ENCODE measurements around the gene ITGA3.

ITGA3 gene

GRCh38 chr17:50118828-50119218, 62.9 kb downstream of the ITGA3 start:
- WGBS, 2 experiments (ENCODE audit: insufficient coverage in 2 of 2) = 91 to 95% methylated on average over 4 of the region's 4 CpGs
- Histone ChIP-seq H3K9me3 (ENCODE audit: control insufficient read depth, low read length) (no peaks in the 10 kb centered on the region), H3K4me1 (ENCODE audit: control insufficient read depth, insufficient read depth, low read length, poor library complexity, severe bottlenecking) (peaks cover 9% of the 10 kb centered on the region), H3K36me3 (ENCODE audit: control insufficient read depth, insufficient read depth, low read length) (peaks cover 11% of the 10 kb centered on the region), H3K27ac (ENCODE audit: low read depth, low read length, severe bottlenecking) (no peak overlapping the region), H3K4me3 (ENCODE audit: extremely low read depth, insufficient read depth, low read length, poor library complexity, severe bottlenecking) (no peak overlapping the region)

DNA sequence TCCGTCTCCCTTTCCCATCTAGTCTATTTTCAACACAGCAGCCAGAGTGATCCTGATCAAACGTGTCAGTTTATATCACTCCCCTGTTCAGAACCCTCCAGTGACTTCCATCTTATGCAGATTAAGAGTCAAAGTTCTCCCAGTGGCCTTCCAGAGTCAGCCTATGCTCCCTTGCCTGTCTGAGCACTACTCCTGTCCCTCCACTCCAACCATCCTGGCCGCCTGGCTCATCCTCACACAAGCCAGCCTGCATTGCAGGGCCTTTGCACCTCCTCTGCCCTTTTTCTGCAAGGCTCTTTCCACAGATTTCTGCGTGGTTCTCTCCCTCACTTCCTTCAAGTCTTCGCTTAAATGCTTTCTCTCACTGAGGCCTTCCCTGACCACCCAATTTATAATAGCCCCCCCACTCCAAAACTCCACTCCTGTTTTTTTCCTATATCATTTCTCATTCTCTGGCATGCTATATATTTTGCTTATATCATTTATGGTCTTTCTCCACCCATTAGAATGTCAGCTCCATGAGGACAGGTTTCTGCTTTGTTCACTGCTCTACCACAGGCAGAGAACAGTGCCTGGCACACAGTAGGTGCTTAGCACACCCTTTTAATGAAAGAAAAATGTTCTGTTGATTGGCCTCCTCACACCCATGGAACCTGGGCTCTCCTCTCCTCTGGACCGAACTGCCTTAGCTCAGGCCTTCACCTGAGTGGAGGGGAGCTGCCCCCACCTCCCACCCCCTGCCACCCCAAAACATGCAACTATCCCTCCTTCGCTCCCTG, 64.8 kb downstream of the ITGA3 start:
- Histone ChIP-seq H3K27ac (ENCODE audit: low read depth, low read length, severe bottlenecking) (no peak overlapping the region), H3K9me3 (ENCODE audit: control insufficient read depth, low read length) (no peaks in the 10 kb centered on the region), H3K4me3 (ENCODE audit: extremely low read depth, insufficient read depth, low read length, poor library complexity, severe bottlenecking) (no peak overlapping the region), H3K4me1 (ENCODE audit: control insufficient read depth, insufficient read depth, low read length, poor library complexity, severe bottlenecking) (peaks cover 9% of the 10 kb centered on the region), H3K36me3 (ENCODE audit: control insufficient read depth, insufficient read depth, low read length) (peaks cover 3% of the 10 kb centered on the region)
- 91 to 93% methylated on average over 5 of the region's 7 CpGs for WGBS, 2 experiments (ENCODE audit: insufficient coverage in 2 of 2)

GRCh38 chr17:50122945-50123344, 67.0 kb downstream of the ITGA3 start:
- Histone ChIP-seq H3K9me3 (ENCODE audit: control insufficient read depth, low read length) (no peaks in the 10 kb centered on the region), H3K36me3 (ENCODE audit: control insufficient read depth, insufficient read depth, low read length) (no peaks in the 10 kb centered on the region), H3K27ac (ENCODE audit: low read depth, low read length, severe bottlenecking) (no peak overlapping the region), H3K4me1 (ENCODE audit: control insufficient read depth, insufficient read depth, low read length, poor library complexity, severe bottlenecking) (peaks cover 9% of the 10 kb centered on the region), H3K4me3 (ENCODE audit: extremely low read depth, insufficient read depth, low read length, poor library complexity, severe bottlenecking) (no peak overlapping the region)
- WGBS, 2 experiments (ENCODE audit: insufficient coverage in 2 of 2) = 65 to 74% methylated on average over 3 of the region's 3 CpGs

DNA sequence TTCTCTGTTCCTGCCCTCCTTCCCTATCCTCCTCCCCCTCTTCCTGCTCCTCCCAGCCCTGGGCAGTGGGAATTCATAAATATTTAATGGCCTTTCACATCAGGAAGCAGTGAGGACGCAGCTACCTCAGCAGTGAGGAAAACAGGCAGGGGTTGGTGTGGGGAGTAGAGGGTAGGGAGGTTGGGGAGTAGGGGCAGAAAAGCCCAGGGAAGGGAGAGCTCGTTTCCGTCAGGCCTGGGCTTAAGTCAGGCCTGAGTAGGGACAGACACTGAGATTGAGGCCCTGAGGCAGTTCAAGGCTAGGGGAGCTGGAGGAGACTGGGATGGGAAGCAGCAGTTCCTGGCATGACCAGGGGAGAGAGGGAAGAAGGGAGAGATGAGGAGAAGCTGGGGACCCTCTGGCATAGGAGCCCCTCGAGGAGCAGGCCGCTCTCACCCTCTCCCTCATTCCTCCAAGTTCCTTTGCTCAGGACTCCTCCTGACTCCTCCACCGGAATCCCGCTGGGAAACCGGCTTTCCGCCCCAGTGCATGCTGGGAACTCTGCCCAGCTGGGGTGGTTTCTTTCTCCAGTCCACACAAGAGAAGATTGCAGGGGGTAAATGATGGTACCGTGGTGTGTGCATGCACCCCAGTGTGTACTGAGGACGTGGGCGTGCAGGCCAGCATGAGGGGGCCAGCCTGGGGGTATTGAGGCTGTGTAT, 67.9 kb downstream of the ITGA3 start:
- Histone ChIP-seq H3K9me3 (ENCODE audit: control insufficient read depth, low read length) (no peaks in the 10 kb centered on the region), H3K4me1 (ENCODE audit: control insufficient read depth, insufficient read depth, low read length, poor library complexity, severe bottlenecking) (peaks cover 12% of the 10 kb centered on the region), H3K4me3 (ENCODE audit: extremely low read depth, insufficient read depth, low read length, poor library complexity, severe bottlenecking) (no peak overlapping the region), H3K36me3 (ENCODE audit: control insufficient read depth, insufficient read depth, low read length) (no peaks in the 10 kb centered on the region), H3K27ac (ENCODE audit: low read depth, low read length, severe bottlenecking) (peak overlapping the region; percentile 24)
- 41 to 46% methylated on average over 6 to 9 of the region's 12 CpGs for WGBS, 2 experiments (ENCODE audit: insufficient coverage in 2 of 2)

GRCh38 chr17:50125420-50125997, 69.6 kb downstream of the ITGA3 start:
- H3K4me1 ChIP-seq (ENCODE audit: control insufficient read depth, insufficient read depth, low read length, poor library complexity, severe bottlenecking) = peaks cover 13% of the 10 kb centered on the region
- no peak overlapping the region for H3K4me3 ChIP-seq (ENCODE audit: extremely low read depth, insufficient read depth, low read length, poor library complexity, severe bottlenecking)
- no peak overlapping the region for H3K27ac ChIP-seq (ENCODE audit: low read depth, low read length, severe bottlenecking)
- no peaks in the 10 kb centered on the region for H3K36me3 ChIP-seq (ENCODE audit: control insufficient read depth, insufficient read depth, low read length)
- no peaks in the 10 kb centered on the region for H3K9me3 ChIP-seq (ENCODE audit: control insufficient read depth, low read length)
- WGBS, 2 experiments (ENCODE audit: insufficient coverage in 2 of 2) = 98 to 100% methylated on average over 3 of the region's 4 CpGs

GRCh38 chr17:50127697-50128361, 71.9 kb downstream of the ITGA3 start:
- no peaks in the 10 kb centered on the region for H3K9me3 ChIP-seq (ENCODE audit: control insufficient read depth, low read length)
- 55 to 67% methylated on average over 2 to 4 of the region's 6 CpGs for WGBS, 2 experiments (ENCODE audit: insufficient coverage in 2 of 2)
- H3K36me3 ChIP-seq (ENCODE audit: control insufficient read depth, insufficient read depth, low read length) = no peaks in the 10 kb centered on the region
- peaks cover 19% of the 10 kb centered on the region for H3K4me1 ChIP-seq (ENCODE audit: control insufficient read depth, insufficient read depth, low read length, poor library complexity, severe bottlenecking)
- H3K4me3 ChIP-seq (ENCODE audit: extremely low read depth, insufficient read depth, low read length, poor library complexity, severe bottlenecking) = peak overlapping the region; percentile 58
- peak overlapping the region; percentile 29 for H3K27ac ChIP-seq (ENCODE audit: low read depth, low read length, severe bottlenecking)

DNA sequence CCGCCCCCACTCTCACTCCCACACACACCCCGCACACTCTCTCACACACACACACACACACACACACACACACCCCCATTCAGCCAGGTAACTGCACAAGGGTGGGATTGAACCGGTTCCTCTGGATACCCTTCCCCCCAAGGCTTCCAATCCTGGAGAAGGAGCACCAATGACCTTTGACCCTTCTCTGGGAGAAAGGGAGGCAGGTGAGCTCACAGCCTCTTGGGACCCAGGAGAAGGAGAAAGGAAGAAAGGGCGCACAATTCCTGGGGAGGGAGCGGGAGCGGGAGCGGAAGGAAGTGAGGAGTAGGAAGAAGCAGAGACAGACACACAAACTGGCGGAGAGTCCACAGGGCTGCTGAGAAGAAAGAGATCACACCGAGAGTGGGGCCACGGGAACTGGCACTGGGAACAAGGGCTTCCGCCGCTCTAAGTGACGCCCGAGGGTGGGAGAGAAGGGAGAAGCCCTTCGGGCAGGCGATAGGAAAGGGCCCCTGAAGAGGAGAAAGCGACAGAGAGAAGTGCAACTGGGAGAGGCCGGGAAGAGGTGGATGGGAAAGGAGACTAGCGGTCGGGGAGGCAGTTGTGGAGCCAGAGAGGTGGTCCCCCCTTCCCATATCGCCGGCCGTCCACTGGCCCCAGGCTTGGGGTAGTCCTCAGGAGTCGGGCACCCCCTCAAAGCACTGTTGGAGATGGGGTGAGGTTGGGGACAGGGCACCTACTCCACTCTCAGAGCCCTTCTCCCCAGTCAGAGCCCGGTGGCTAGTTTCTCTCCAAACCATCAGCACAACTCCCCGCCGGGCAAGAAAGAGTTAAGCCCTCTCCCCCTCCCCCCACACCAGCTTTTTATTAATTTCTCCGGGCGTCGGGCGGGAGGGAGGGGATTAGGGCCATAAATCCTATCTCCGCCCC, 72.8 kb downstream of the ITGA3 start:
- WGBS, 2 experiments (ENCODE audit: insufficient coverage in 2 of 2) = 19 to 20% methylated on average over 19 of the region's 32 CpGs
- H3K4me1 ChIP-seq (ENCODE audit: control insufficient read depth, insufficient read depth, low read length, poor library complexity, severe bottlenecking) = peaks cover 19% of the 10 kb centered on the region
- H3K4me3 ChIP-seq (ENCODE audit: extremely low read depth, insufficient read depth, low read length, poor library complexity, severe bottlenecking) = peak overlapping the region; percentile 58
- peak overlapping the region; percentile 68 for H3K27ac ChIP-seq (ENCODE audit: low read depth, low read length, severe bottlenecking)
- H3K36me3 ChIP-seq (ENCODE audit: control insufficient read depth, insufficient read depth, low read length) = no peaks in the 10 kb centered on the region
- H3K9me3 ChIP-seq (ENCODE audit: control insufficient read depth, low read length) = no peaks in the 10 kb centered on the region

- Histone ChIP-seq H3K4me3 (ENCODE audit: extremely low read depth, insufficient read depth, low read length, poor library complexity, severe bottlenecking) (peak overlapping the region; percentile 58), H3K4me1 (ENCODE audit: control insufficient read depth, insufficient read depth, low read length, poor library complexity, severe bottlenecking) (peaks cover 24% of the 10 kb centered on the region), H3K36me3 (ENCODE audit: control insufficient read depth, insufficient read depth, low read length) (peaks cover 2% of the 10 kb centered on the region), H3K27ac (ENCODE audit: low read depth, low read length, severe bottlenecking) (peak overlapping the region; percentile 23), H3K9me3 (ENCODE audit: control insufficient read depth, low read length) (no peaks in the 10 kb centered on the region)
- 0% methylated on average over 2 to 6 of the region's 31 CpGs for WGBS, 2 experiments (ENCODE audit: insufficient coverage in 2 of 2)
These were observed 73.4 kb downstream of the ITGA3 start for GRCh38 chr17:50129353-50129727.

DNA sequence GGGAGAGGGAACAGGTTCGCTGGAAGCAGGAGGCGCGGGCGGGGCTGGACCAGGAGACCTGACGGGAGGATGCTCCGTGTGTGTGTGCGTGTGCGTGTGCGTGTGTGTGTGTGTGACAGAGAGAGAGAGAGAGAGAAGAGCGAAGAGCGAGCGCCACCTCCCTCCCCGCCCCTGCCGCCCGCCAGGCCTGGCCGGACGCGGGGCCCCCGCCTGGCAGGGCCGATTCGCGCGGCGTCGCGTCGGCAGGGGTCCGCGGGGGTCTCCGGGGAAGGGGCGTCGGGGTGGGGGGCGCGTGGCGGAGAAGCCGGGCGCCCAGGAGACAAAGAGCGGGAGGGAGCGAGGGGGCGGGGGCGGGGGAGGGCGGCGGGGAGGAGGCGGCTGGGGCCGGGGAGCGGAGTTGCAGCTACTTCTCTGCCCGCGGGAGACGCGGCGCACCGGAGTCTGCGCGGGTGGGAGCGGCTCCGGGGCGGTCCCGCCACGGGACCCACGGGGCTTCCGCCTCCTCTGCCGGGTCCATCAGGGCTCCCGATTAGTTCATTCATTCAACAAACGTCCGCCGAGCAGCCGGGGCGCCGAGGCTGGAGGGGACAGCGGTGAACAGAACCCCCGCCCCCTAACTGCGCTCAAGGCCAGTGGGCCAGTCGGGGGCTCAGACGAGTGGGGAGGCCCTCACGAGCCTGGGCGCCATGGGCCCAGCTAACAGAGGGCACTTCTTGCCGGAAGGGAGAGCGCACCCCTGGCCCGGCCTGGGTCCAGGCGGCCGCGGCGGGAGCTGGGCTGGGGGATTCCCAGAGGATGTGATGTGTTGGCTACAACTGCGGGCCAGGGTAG, 74.0 kb downstream of the ITGA3 start, which contains the start of gene SAMD14:
TSS of gene SAMD14 (minus strand) at position 433 of the 831 bp plus-strand sequence. CDS start 5,201 bp downstream, outside the sequence.
- WGBS, 2 experiments (ENCODE audit: insufficient coverage in 2 of 2) = 1 to 2% methylated on average over 21 to 43 of the region's 84 CpGs
- peak within 1 kb of the TSS; percentile 58 for H3K4me3 ChIP-seq (ENCODE audit: extremely low read depth, insufficient read depth, low read length, poor library complexity, severe bottlenecking)
- peak within 1 kb of the TSS; percentile 23 for H3K27ac ChIP-seq (ENCODE audit: low read depth, low read length, severe bottlenecking)
- H3K36me3 ChIP-seq (ENCODE audit: control insufficient read depth, insufficient read depth, low read length) = peaks cover 7% of the 10 kb centered on the region
- H3K9me3 ChIP-seq (ENCODE audit: control insufficient read depth, low read length) = no peaks in the 10 kb centered on the region
- peaks cover 29% of the 10 kb centered on the region for H3K4me1 ChIP-seq (ENCODE audit: control insufficient read depth, insufficient read depth, low read length, poor library complexity, severe bottlenecking)

All from mesodermal cell (in vitro differentiated cells).